Measurements from ENCODE around the gene RAF1. TPM values are rescaled to one million over a fixed set of nuclear protein-coding genes. Genes with fewer than 3 reads are reported as not detected.
A peak's percentile ranks its signal among the peaks of the same experiment; 100 is the strongest.

RAF1 gene
- total RNA-seq, 1 donor from 2014 or later, result 90.3 TPM

GRCh38 chr3:12586403-12586802 is 77.5 kb downstream of the RAF1 start:
- H3K4me3 Mint-ChIP-seq (ENCODE audit: unreplicated experiment), result no peak overlapping the region
- H3K27me3 Mint-ChIP-seq (ENCODE audit: unreplicated experiment), result no peaks in the 10 kb centered on the region
- no peak for DNase-seq (ENCODE audit: extremely low spot score, unreplicated experiment)
- H3K36me3 Mint-ChIP-seq (ENCODE audit: unreplicated experiment), result peaks cover 53% of the 10 kb centered on the region
- H3K27ac Mint-ChIP-seq (ENCODE audit: unreplicated experiment), result no peak overlapping the region
- no peaks in the 10 kb centered on the region for H3K4me1 Mint-ChIP-seq (ENCODE audit: unreplicated experiment)
- no peaks in the 10 kb centered on the region for H3K9me3 Mint-ChIP-seq (ENCODE audit: unreplicated experiment)
- TF ChIP-seq CTCF (IDR thresholded peaks at IDR 0.05), result no peak

GRCh38 chr3:12585970-12586369 is 77.9 kb downstream of the RAF1 start:
- no peaks in the 10 kb centered on the region for H3K9me3 Mint-ChIP-seq (ENCODE audit: unreplicated experiment)
- H3K4me1 Mint-ChIP-seq (ENCODE audit: unreplicated experiment), result no peaks in the 10 kb centered on the region
- no peak for TF ChIP-seq CTCF (IDR thresholded peaks at IDR 0.05)
- no peak overlapping the region for H3K27ac Mint-ChIP-seq (ENCODE audit: unreplicated experiment)
- H3K4me3 Mint-ChIP-seq (ENCODE audit: unreplicated experiment), result no peak overlapping the region
- H3K27me3 Mint-ChIP-seq (ENCODE audit: unreplicated experiment), result no peaks in the 10 kb centered on the region
- H3K36me3 Mint-ChIP-seq (ENCODE audit: unreplicated experiment), result peaks cover 54% of the 10 kb centered on the region
- DNase-seq (ENCODE audit: extremely low spot score, unreplicated experiment), result no peak

- H3K4me1 Mint-ChIP-seq (ENCODE audit: unreplicated experiment), result no peaks in the 10 kb centered on the region
- H3K27ac Mint-ChIP-seq (ENCODE audit: unreplicated experiment), result peak overlapping the region; percentile 18
- no peak for TF ChIP-seq CTCF (IDR thresholded peaks at IDR 0.05)
- H3K27me3 Mint-ChIP-seq (ENCODE audit: unreplicated experiment), result no peaks in the 10 kb centered on the region
- no peak for DNase-seq (ENCODE audit: extremely low spot score, unreplicated experiment)
- no peak overlapping the region for H3K4me3 Mint-ChIP-seq (ENCODE audit: unreplicated experiment)
- H3K36me3 Mint-ChIP-seq (ENCODE audit: unreplicated experiment), result peaks cover 55% of the 10 kb centered on the region
- no peaks in the 10 kb centered on the region for H3K9me3 Mint-ChIP-seq (ENCODE audit: unreplicated experiment)
These were observed 78.7 kb downstream of the RAF1 start for GRCh38 chr3:12585181-12585580.

GRCh38 chr3:12584083-12584482 is 79.8 kb downstream of the RAF1 start:
- DNase-seq (ENCODE audit: extremely low spot score, unreplicated experiment), result no peak
- H3K27me3 Mint-ChIP-seq (ENCODE audit: unreplicated experiment), result no peaks in the 10 kb centered on the region
- no peak for TF ChIP-seq CTCF (IDR thresholded peaks at IDR 0.05)
- H3K27ac Mint-ChIP-seq (ENCODE audit: unreplicated experiment), result no peak overlapping the region
- H3K4me3 Mint-ChIP-seq (ENCODE audit: unreplicated experiment), result no peak overlapping the region
- H3K36me3 Mint-ChIP-seq (ENCODE audit: unreplicated experiment), result peaks cover 57% of the 10 kb centered on the region
- H3K9me3 Mint-ChIP-seq (ENCODE audit: unreplicated experiment), result no peaks in the 10 kb centered on the region
- H3K4me1 Mint-ChIP-seq (ENCODE audit: unreplicated experiment), result no peaks in the 10 kb centered on the region

GRCh38 chr3:12583280-12583679 is 80.6 kb downstream of the RAF1 start:
- no peak for DNase-seq (ENCODE audit: extremely low spot score, unreplicated experiment)
- no peak overlapping the region for H3K27ac Mint-ChIP-seq (ENCODE audit: unreplicated experiment)
- H3K9me3 Mint-ChIP-seq (ENCODE audit: unreplicated experiment), result no peaks in the 10 kb centered on the region
- no peak for TF ChIP-seq CTCF (IDR thresholded peaks at IDR 0.05)
- no peaks in the 10 kb centered on the region for H3K27me3 Mint-ChIP-seq (ENCODE audit: unreplicated experiment)
- H3K4me1 Mint-ChIP-seq (ENCODE audit: unreplicated experiment), result no peaks in the 10 kb centered on the region
- peaks cover 59% of the 10 kb centered on the region for H3K36me3 Mint-ChIP-seq (ENCODE audit: unreplicated experiment)
- no peak overlapping the region for H3K4me3 Mint-ChIP-seq (ENCODE audit: unreplicated experiment)
